GM12892 (cell line): ENCODE data around the gene RAPGEF5.

Source experiments
- POLR2AphosphoS5 ChIP-seq: IDR thresholded peaks from 2 replicates; pipeline ENCODE4 v1.6.1; 2011; ENCODE audit warnings: low read depth, low read length, control low read depth
- TAF1 ChIP-seq: IDR thresholded peaks from 2 replicates; pipeline ENCODE4 v1.6.1; 2011; ENCODE audit warnings: low read depth, mild to moderate bottlenecking, control low read depth, low read length, borderline replicate concordance

GRCh38 chr7:22142572-22142971 lies 214.4 kb downstream of the RAPGEF5 start:
- TF ChIP-seq TAF1 (no peak), POLR2AphosphoS5 (no peak)
